Measurements from ENCODE around the gene WDR41. TPM values are rescaled to one million over a fixed set of nuclear protein-coding genes. Genes with fewer than 3 reads are reported as not detected.

The WDR41 gene
- total and polyA plus RNA-seq, 9 of the 15 experiments (the other 6 are each of a cell fraction or from before 2014, with no cell fraction given): 33.6 to 67.2 (median 55.5) TPM

DNA sequence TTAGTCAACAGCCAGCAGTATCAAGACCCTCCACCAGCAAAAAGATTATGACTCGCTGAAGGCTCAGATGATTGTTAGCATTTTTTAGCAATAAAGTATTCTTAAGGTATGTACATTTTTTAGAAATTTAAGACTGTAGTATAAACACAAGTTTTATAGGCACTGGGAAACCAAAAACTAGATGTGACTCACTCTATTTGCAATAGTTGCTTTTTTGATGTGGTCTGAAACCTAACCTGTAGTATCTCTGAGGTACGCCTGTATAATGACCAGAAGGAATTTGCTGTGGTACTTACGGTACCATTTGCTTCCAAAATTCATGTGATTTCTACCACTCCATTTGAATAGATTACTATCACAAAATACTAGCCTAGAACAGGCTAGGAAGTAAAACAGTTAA lies 60.8 kb downstream of the WDR41 start:
- CTCF ChIA-PET (ENCODE audit: low intra/inter-chr PET ratio): no interaction called here
- no peak overlapping the region for H2AFZ ChIP-seq (ENCODE audit: low read depth, low read length)
- BruUV-seq (replicated peaks): no TSS peak

DNA sequence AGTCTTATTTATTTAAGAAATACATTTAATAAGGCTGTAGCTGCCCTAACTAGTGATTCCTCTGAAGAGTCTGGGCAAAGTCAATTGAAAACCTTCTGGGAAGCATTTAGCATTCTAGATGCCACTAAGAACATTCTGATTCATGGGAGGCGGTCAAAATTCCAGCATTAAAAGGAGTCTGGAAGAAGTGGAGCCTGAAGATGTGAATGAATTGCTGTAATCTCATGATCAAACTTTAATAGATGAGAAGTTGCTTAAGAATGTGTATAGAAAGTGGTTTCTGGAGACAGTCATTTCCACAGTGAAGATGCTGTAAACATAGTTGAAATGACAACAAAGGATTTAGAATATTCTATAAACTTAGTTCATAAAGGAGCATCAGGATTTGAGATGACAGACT lies 61.4 kb downstream of the WDR41 start:
- no peak overlapping the region for H2AFZ ChIP-seq (ENCODE audit: low read depth, low read length)
- DNase-seq (ENCODE audit: extremely low read depth in 1 of 4, low spot score in 3 of 4) (no peak), ATAC-seq (no peak), FAIRE-seq (no peak)
- H3K9me1 ChIP-seq (ENCODE audit: control insufficient read depth, insufficient read depth, low read length): no peaks in the 10 kb centered on the region
- no peaks in the 10 kb centered on the region for H3K4me1 ChIP-seq (replicated peaks in 1 of 2; ENCODE audit: control insufficient read depth in 2 of 2, insufficient read depth in 2 of 2, low read length in 2 of 2)
- WGBS (ENCODE audit: insufficient coverage, low coverage, missing lambda C conversion rate): 96% methylated on average over 1 of the region's 1 CpG
- ChIA-PET CTCF (ENCODE audit: low intra/inter-chr PET ratio) (no interaction called here), POLR2A (no interaction called here)
- no peak overlapping the region for H3K27ac ChIP-seq (ENCODE audit: extremely low read depth, low read depth, low read length)
- H3K79me2 ChIP-seq (ENCODE audit: control insufficient read depth, insufficient read depth, low read length): no peaks in the 10 kb centered on the region
- in situ Hi-C loops (cut with MboI): no loop called here
- no peaks in the 10 kb centered on the region for H3K9me3 ChIP-seq (replicated peaks; ENCODE audit: control insufficient read depth, insufficient read depth, low read depth, low read length)
- H3K4me3 ChIP-seq: no peak overlapping the region
- H4K20me1 ChIP-seq (replicated peaks; ENCODE audit: control insufficient read depth, insufficient read depth, low read length): no peaks in the 10 kb centered on the region
- H3K9ac ChIP-seq (ENCODE audit: insufficient read depth in 1 of 2, low read depth in 2 of 2, low read length in 2 of 2): no peak overlapping the region
- no peaks in the 10 kb centered on the region for H3K27me3 ChIP-seq (ENCODE audit: control insufficient read depth in 2 of 2, insufficient read depth in 2 of 2, low read length in 2 of 2)
- H3K4me2 ChIP-seq (ENCODE audit: insufficient read depth, low read length): no peak overlapping the region
- no TSS peak for BruUV-seq (replicated peaks)
- H3K36me3 ChIP-seq (ENCODE audit: control insufficient read depth, insufficient read depth, low read length): peaks cover 24% of the 10 kb centered on the region; the same call in 2 of the 3 replicates
- intact Hi-C loops (cut with micrococcal nuclease): no loop called here
- TF ChIP-seq CCNT2 (IDR thresholded peaks at IDR 0.05; ENCODE audit: borderline replicate concordance, extremely low read depth, insufficient read length, low read depth, low read length): no peak
- no peak for TF ChIP-seq HSF4 (CRISPR knock-in tag; IDR thresholded peaks at IDR 0.05; ENCODE audit: borderline replicate concordance)
- TF ChIP-seq GMEB1 (CRISPR knock-in tag; IDR thresholded peaks at IDR 0.05): no peak
- TF ChIP-seq ZNF584 (CRISPR knock-in tag; IDR thresholded peaks at IDR 0.05; ENCODE audit: low read depth): no peak
- no peak for TF ChIP-seq ZNF592 (IDR thresholded peaks at IDR 0.05)
- TF ChIP-seq ZNF830 (CRISPR knock-in tag; IDR thresholded peaks at IDR 0.05): no peak
- TF ChIP-seq L3MBTL2 (IDR thresholded peaks at IDR 0.05): no peak

More for the DNA sequence above, 60.8 kb downstream of the WDR41 start:
- no peaks in the 10 kb centered on the region for H3K9me1 ChIP-seq (ENCODE audit: control insufficient read depth, insufficient read depth, low read length)
- H3K9me3 ChIP-seq (replicated peaks; ENCODE audit: control insufficient read depth, insufficient read depth, low read depth, low read length): no peaks in the 10 kb centered on the region
- peaks cover 29% of the 10 kb centered on the region; the same call in 2 of the 3 replicates for H3K36me3 ChIP-seq (ENCODE audit: control insufficient read depth, insufficient read depth, low read length)
- H4K20me1 ChIP-seq (replicated peaks; ENCODE audit: control insufficient read depth, insufficient read depth, low read length): no peaks in the 10 kb centered on the region
- no peaks in the 10 kb centered on the region for H3K79me2 ChIP-seq (ENCODE audit: control insufficient read depth, insufficient read depth, low read length)
- no peak overlapping the region for H3K4me2 ChIP-seq (ENCODE audit: insufficient read depth, low read length)
- ATAC-seq: no peak
- intact Hi-C loops (cut with micrococcal nuclease): no loop called here
- H3K27ac ChIP-seq (ENCODE audit: extremely low read depth, low read depth, low read length): no peak overlapping the region
- no peak for FAIRE-seq
- no peak overlapping the region for H3K4me3 ChIP-seq
- in situ Hi-C loops (cut with MboI): no loop called here
- 79% methylated on average over 3 of the region's 3 CpGs for WGBS (ENCODE audit: insufficient coverage, low coverage, missing lambda C conversion rate)
- H3K27me3 ChIP-seq (ENCODE audit: control insufficient read depth in 2 of 2, insufficient read depth in 2 of 2, low read length in 2 of 2): no peaks in the 10 kb centered on the region
- no peak for TF ChIP-seq ETV1 (tag; conservative IDR thresholded peaks at IDR 0.05; ENCODE audit: low read depth)
- no peak for TF ChIP-seq NR2F6 (CRISPR knock-in tag; IDR thresholded peaks at IDR 0.05)
- no peak for TF ChIP-seq ESRRB (CRISPR knock-in tag; IDR thresholded peaks at IDR 0.05; ENCODE audit: borderline replicate concordance)
- no peak for TF ChIP-seq NEUROD1 (IDR thresholded peaks at IDR 0.05; ENCODE audit: borderline replicate concordance, low read depth, low read length, partially characterized antibody)
- TF ChIP-seq NRF1 (conservative IDR thresholded peaks at IDR 0.05 in 1 of 2, IDR thresholded peaks at IDR 0.05 in 1 of 2): no peak
- no peak for TF ChIP-seq HDAC6 (IDR thresholded peaks at IDR 0.05; ENCODE audit: low read depth, low read length)
- H3K9ac ChIP-seq (ENCODE audit: insufficient read depth in 1 of 2, low read depth in 2 of 2, low read length in 2 of 2): no peak overlapping the region
- POLR2A ChIA-PET: interaction anchor here (0.6 kb wide), 1 partner anchor 115 kb away, joined by 3 read pairs; no protein-coding TSS in a partner anchor
- no peak for DNase-seq (ENCODE audit: extremely low read depth in 1 of 4, low spot score in 3 of 4)
- no peaks in the 10 kb centered on the region for H3K4me1 ChIP-seq (replicated peaks in 1 of 2; ENCODE audit: control insufficient read depth in 2 of 2, insufficient read depth in 2 of 2, low read length in 2 of 2)

All from K562 (cell line).